MCF 10A (cell line): ENCODE results near the gene NUP153. TPM values are rescaled to one million over a fixed set of nuclear protein-coding genes. Genes with fewer than 3 reads are reported as not detected.

Source experiments
- BruUV-seq: library from RNA; stranded (reverse); fragments of 400-500 nt; replicated peaks from 2 replicates; lab custom pipeline; 2021; lab: Mats Ljungman, UMichigan
- CTCF ChIA-PET: fragments of 300-600 bp; sonication (Branson Sonifier 250); formaldehyde crosslinking; extraction: SDS; loops from one replicate; lab custom pipeline; 2021; ENCODE audit warnings: antibody characterized with exemption, inconsistent platforms; lab: Yijun Ruan, JAX
- POLR2A ChIA-PET: fragments of 300-600, 350-650 bp; sonication (Branson Sonifier 250); formaldehyde crosslinking; extraction: SDS; loops from one replicate; lab custom pipeline; 2020; ENCODE audit warnings: antibody characterized with exemption, inconsistent platforms; lab: Yijun Ruan, JAX
- DNase-seq: peaks from one replicate; pipeline ENCODE4 v3.0.0-alpha.2; 2018; ENCODE audit not compliant: unreplicated experiment
- H3K27ac Mint-ChIP-seq: one replicate; pipeline ENCODE4 v1.8.0; 2022; ENCODE audit warnings: mild to moderate bottlenecking, low read depth, mixed read lengths; ENCODE audit not compliant: unreplicated experiment
- H3K27me3 Mint-ChIP-seq: one replicate; pipeline ENCODE4 v1.8.0; 2022; ENCODE audit warnings: mixed read lengths; ENCODE audit not compliant: insufficient read depth, unreplicated experiment
- H3K36me3 Mint-ChIP-seq: one replicate; pipeline ENCODE4 v1.8.0; 2022; ENCODE audit warnings: mild to moderate bottlenecking, moderate library complexity, mixed read lengths; ENCODE audit not compliant: insufficient read depth, unreplicated experiment
- H3K4me1 Mint-ChIP-seq: one replicate; pipeline ENCODE4 v1.8.0; 2022; ENCODE audit warnings: mixed read lengths; ENCODE audit not compliant: insufficient read depth, unreplicated experiment
- H3K4me3 Mint-ChIP-seq: one replicate; pipeline ENCODE4 v1.8.0; 2022; ENCODE audit warnings: mild to moderate bottlenecking, moderate library complexity, mixed read lengths; ENCODE audit not compliant: unreplicated experiment
- H3K9me3 Mint-ChIP-seq: one replicate; pipeline ENCODE4 v1.8.0; 2022; ENCODE audit warnings: mixed read lengths; ENCODE audit not compliant: unreplicated experiment
- CTCF ChIP-seq: fragments of 200-600 bp; IDR thresholded peaks from one replicate; pipeline ENCODE4 v1.8.0; 2022; ENCODE audit warnings: antibody characterized with exemption, mild to moderate bottlenecking; ENCODE audit not compliant: unreplicated experiment
- intact Hi-C: fragments of 100-400 bp; cut with micrococcal nuclease; formaldehyde crosslinking; loops from 2 replicates; pipeline ENCODE4 v1.14.1; 2022
- total RNA-seq: library from RNA; stranded (reverse); gene quantifications from 2 replicates; pipeline ENCODE4 v1.2.3, GENCODE V29; 2022

Gene NUP153
- total RNA-seq, 1 experiment from 2014 or later: 36.5 TPM

- ChIA-PET CTCF (interaction anchor here (0.6 kb wide), 1 partner anchor 157 kb away, joined by 4 read pairs; no protein-coding TSS in a partner anchor), POLR2A (interaction anchor here (1.4 kb wide), 1 partner anchor 11 kb away, joined by 6 read pairs; no protein-coding TSS in a partner anchor)
- Mint-ChIP-seq H3K9me3 (no peaks in the 10 kb centered on the region), H3K27ac (no peak overlapping the region), H3K4me3 (no peak overlapping the region), H3K36me3 (peaks cover 82% of the 10 kb centered on the region), H3K27me3 (no peaks in the 10 kb centered on the region), H3K4me1 (peaks cover 20% of the 10 kb centered on the region)
- TF ChIP-seq CTCF: no peak
- BruUV-seq: TSS peak; percentile 42
- DNase-seq: no peak
- intact Hi-C loops: no loop called here
These were observed 77.9 kb downstream of the NUP153 start for GRCh38 chr6:17628873-17629272.

- no peak for DNase-seq
- H3K4me3 Mint-ChIP-seq: no peak overlapping the region
- no TSS peak for BruUV-seq
- peaks cover 83% of the 10 kb centered on the region for H3K36me3 Mint-ChIP-seq
- intact Hi-C loops: no loop called here
- ChIA-PET POLR2A (no interaction called here), CTCF (interaction anchor here (1.0 to 1.2 kb wide), 2 partner anchors 13 to 180 kb away, joined by 3 read pairs; no protein-coding TSS in a partner anchor)
- no peaks in the 10 kb centered on the region for H3K4me1 Mint-ChIP-seq
- H3K27ac Mint-ChIP-seq: no peak overlapping the region
- no peaks in the 10 kb centered on the region for H3K27me3 Mint-ChIP-seq
- TF ChIP-seq CTCF: no peak
- no peaks in the 10 kb centered on the region for H3K9me3 Mint-ChIP-seq
These were observed 82.3 kb downstream of the NUP153 start for GRCh38 chr6:17624396-17624795.

GRCh38 chr6:17622144-17622543 lies 84.6 kb downstream of the NUP153 start:
- no TSS peak for BruUV-seq
- DNase-seq: no peak
- no peak for TF ChIP-seq CTCF
- no peaks in the 10 kb centered on the region for H3K9me3 Mint-ChIP-seq
- intact Hi-C loops: no loop called here
- H3K4me1 Mint-ChIP-seq: no peaks in the 10 kb centered on the region
- ChIA-PET CTCF (interaction anchor here (0.6 kb wide), 1 partner anchor 154 kb away, joined by 3 read pairs; no protein-coding TSS in a partner anchor), POLR2A (interaction anchor here (1.0 kb wide), 1 partner anchor 85 kb away, joined by 3 read pairs; no protein-coding TSS in a partner anchor)
- H3K36me3 Mint-ChIP-seq: peaks cover 74% of the 10 kb centered on the region
- H3K27ac Mint-ChIP-seq: no peak overlapping the region
- H3K4me3 Mint-ChIP-seq: no peak overlapping the region
- no peaks in the 10 kb centered on the region for H3K27me3 Mint-ChIP-seq

- Mint-ChIP-seq H3K9me3 (no peaks in the 10 kb centered on the region), H3K27me3 (no peaks in the 10 kb centered on the region), H3K4me3 (no peak overlapping the region), H3K4me1 (no peaks in the 10 kb centered on the region), H3K36me3 (peaks cover 80% of the 10 kb centered on the region), H3K27ac (no peak overlapping the region)
- DNase-seq: no peak
- intact Hi-C loops: no loop called here
- no peak for TF ChIP-seq CTCF
- CTCF ChIA-PET: interaction anchor here (0.6 kb wide), 2 partner anchors 19 to 31 kb away, joined by 3 to 4 read pairs; no protein-coding TSS in a partner anchor
- POLR2A ChIA-PET: interaction anchor here (0.8 to 1.0 kb wide), 3 partner anchors 12 to 86 kb away, joined by 3 to 10 read pairs (median 3); partner anchors contain the start of gene FAM8A1
- no TSS peak for BruUV-seq
These were observed 85.7 kb downstream of the NUP153 start for GRCh38 chr6:17621003-17621402.
